SIG-M5 treated with dmso at 0.1 percent for 504 hours (cell line): Measurements from ENCODE around the gene PARVB.
A peak's percentile ranks its signal among the peaks of the same experiment; 100 is the strongest.

Experiments used
- DNase-seq: peaks from one replicate; lab custom pipeline; 2025; ENCODE audit not compliant: unreplicated experiment; lab: John Stamatoyannopoulos, UW

Gene PARVB

DNA sequence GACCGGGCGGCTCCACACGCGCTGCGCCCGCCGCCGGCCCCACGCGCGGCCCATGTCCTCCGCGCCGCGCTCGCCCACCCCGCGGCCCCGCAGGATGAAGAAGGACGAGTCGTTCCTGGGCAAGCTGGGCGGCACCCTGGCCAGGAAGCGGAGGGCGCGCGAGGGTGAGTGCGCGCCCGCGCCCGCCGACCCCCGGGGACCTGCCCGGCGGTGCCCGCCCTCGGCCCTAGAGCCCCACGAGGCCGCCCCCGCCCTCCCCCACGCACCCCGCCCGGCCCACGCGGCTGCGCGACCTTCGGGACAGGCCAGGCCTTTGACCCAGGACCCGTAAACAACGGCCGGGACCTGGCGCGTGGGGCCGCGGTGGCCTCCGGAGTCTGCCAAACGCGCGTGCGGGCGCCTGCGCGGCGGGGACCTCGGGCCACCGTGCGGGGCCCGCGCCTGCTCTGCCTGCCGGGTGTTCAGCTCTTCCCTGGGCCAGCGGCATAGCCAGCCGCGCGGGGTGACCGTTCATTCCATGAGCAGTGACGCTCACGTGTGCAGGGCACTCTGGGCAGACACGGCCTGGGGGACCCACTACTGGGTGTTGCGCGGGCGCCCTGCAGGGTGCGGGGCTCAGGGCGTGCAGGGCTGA is at the start of gene PARVB:
PARVB (plus strand) TSS at position 15 of the 634 bp plus-strand sequence; CDS start at position 53, 38 bp downstream.
- no peak for DNase-seq

DNA sequence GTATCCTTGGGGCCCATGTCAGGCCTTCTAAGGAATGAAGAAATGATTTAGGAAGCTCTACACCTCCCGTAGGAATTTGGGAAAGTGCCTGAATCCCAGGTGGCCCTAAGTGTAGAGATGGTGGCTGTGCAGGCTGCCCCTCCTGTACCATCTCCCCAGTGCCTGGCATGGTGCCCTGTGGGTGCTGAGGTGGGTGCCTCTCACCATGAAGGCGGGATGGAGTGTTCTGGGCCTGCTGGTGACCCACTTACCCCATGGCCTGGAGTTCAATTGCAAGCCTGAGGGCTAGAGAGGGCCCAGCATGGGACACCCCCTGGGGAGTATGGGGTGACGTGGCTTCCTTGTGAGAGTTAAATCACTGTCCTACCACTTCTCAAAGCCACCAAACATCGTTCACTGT is 49.1 kb upstream of the PARVB start:
- DNase-seq, result no peak

GRCh38 chr22:43976861-43977795 is 47.0 kb upstream of the PARVB start:
- DNase-seq, result no peak

GRCh38 chr22:43978558-43978957 is 45.5 kb upstream of the PARVB start:
- no peak for DNase-seq

- no peak for DNase-seq
Measured at GRCh38 chr22:43980579-43980978, 43.5 kb upstream of the PARVB start.

GRCh38 chr22:43980996-43981395 is 43.1 kb upstream of the PARVB start:
- no peak for DNase-seq

GRCh38 chr22:43983808-43984207 is 40.3 kb upstream of the PARVB start:
- no peak for DNase-seq

- DNase-seq, result no peak
Measured at GRCh38 chr22:43985532-43985931, 38.6 kb upstream of the PARVB start.

GRCh38 chr22:43988116-43988820 is 35.8 kb upstream of the PARVB start:
- DNase-seq, result no peak

- no peak for DNase-seq
Measured at GRCh38 chr22:43988960-43989359, 35.1 kb upstream of the PARVB start.

DNA sequence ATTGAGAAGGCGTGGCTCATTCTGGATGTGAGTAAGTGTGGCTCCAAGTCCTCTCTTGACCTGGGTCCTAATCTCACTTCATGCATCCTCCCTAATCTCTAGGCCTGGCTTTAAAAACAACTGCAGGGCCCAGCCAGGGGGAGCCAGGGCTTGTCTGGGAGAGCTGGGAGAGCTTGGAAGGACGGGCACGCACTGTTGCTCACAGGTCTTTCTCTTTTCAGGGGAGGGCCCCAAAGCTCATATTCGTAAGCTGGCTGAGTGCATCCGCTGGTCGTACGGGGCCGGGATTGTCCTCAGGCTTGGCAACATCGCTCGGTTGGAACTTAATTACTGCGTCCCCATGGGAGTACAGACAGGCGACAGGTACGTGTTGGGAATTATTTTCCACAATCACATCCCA is 34.1 kb upstream of the PARVB start:
- DNase-seq, result no peak

DNA sequence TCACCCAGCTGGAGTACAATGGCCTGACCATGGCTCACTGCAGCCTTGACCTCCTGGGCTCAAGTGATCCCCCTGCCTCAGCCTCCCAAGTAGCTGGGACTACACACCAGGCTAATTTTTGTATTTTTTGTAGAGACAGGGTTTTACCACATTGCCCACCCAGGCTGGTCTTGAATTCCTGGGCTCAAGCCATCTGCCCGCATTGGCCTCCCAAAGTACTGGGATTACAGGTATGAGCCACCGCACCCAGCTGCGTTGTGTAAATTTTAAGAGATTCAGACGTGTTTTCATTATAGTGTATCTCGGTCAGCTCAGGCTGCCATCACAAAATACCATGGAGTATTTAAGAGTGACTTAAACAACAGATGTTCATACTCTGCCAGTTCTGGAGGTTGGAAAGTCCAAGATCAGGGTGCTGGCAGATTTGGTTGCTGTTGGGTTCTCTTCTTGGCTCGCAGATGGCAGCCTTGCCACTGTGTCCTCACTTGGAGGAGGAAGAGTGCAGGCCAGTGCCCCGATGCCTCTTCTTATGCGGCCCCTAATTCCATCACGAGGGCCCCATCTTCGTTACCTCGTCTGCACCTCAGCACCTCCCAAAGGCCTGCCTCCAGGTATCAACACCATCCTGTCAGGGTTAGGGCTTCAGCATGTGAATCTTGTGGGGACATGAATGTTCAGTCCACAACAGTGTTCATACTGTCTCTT is 32.6 kb upstream of the PARVB start:
- DNase-seq, result no peak

DNA sequence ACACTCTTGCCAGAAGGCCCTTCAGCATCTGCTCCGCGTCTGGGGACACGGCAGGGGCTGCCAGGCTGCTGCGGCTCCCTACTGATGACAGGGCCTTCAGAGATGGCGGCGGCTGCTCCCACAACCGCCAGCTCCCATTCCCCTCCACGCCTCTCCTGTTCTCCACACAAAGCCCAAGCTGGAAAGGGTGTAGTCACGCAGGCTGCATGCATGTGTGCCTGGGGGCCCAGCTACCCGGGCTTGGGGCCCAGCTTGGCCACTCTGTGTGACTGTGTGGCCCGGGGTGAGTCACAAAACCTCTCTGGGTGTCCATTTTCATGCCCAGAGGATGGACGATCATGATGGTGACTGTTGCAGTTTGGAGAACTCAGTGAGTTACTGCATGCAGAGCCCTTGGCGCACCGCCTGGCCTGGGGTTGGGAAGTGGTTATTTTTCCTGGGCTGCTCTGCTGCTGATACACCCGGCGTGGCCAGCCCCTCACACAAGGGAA is 31.7 kb upstream of the PARVB start:
- DNase-seq, result no peak

DNA sequence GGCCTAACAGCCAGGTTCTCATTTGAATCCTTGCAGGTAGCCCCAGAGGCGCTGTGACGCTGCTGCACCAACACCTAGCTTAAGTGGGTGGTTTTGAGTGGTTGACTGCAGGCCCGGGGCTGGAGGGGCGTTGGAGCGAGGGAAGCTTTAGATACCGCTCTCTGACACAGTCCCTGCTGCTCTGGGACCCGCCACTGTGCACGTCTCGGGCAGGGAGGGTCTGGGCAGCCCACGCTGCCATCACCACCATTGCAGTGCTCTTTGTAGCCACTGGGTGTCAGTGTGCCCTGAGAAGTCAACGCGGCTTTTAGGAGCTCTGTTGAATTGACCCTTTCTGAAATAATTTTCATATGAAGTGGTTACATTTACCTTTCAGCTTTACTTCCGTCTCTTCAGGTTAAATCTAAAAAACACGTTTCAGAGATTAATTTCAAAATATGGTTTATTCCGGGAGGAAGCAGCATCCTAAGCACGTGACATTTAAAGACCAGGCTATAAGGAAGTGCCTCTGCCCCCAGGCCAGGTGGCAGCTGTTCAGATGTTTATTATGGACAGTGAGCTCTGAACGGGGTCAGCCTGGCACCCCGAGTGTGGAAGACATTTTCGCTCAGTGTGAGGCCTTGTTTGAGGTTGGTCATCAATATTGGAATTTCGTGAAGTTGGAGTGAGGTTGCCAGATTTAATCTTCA is 30.9 kb upstream of the PARVB start:
- DNase-seq, result peak; percentile 31

GRCh38 chr22:43994006-43994405 is 30.1 kb upstream of the PARVB start:
- DNase-seq, result no peak

- no peak for DNase-seq
Measured at GRCh38 chr22:43994416-43994815, 29.7 kb upstream of the PARVB start.

- DNase-seq, result no peak
Measured at GRCh38 chr22:43995057-43995685, 28.9 kb upstream of the PARVB start.

DNA sequence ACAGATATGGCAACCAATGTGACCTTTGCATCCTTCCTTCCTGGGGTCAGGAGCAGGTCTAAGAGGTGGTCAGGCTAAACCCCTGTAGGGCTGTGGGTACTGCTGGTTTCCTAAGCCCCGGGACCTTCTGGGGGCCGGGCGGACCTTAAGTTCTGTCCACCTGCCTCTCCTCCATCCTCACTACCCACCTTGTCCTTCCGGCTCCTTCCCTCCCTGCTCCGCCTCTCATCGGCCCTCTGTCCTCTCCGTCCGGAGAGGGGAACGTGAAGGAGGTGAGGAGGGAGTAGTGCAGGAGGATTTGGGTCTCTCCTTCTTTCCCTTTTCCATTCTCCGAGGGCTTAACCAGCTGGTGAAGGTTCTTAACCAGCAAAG is 28.3 kb upstream of the PARVB start:
- no peak for DNase-seq

- no peak for DNase-seq
Measured at GRCh38 chr22:43996170-43996980, 27.7 kb upstream of the PARVB start.
